Sigmoid colon (tissue), 7 donors: Measurements from ENCODE around the gene LYL1. TPM values are rescaled to one million over a fixed set of nuclear protein-coding genes. Genes with fewer than 3 reads are reported as not detected.
A peak's percentile ranks its signal among the peaks of the same experiment; 100 is the strongest.

Source experiments
- DNase-seq: peaks from one replicate; pipeline ENCODE4 v3.0.0-alpha.2; 2019
- H3K27ac ChIP-seq, 4 donors: fragments of 200-600 bp; sonication (generic); one replicate each; pipeline ENCODE4 v1.5.1; 2016 to 2019; ENCODE audit warnings: mild to moderate bottlenecking in 1 of 4
- H3K27me3 ChIP-seq, 3 donors: fragments of 200-600 bp; sonication (generic); one replicate each; pipeline ENCODE4 v1.5.1; 2019; ENCODE audit warnings: mild to moderate bottlenecking in 1 of 3
- H3K36me3 ChIP-seq, 4 donors: fragments of 200-600 bp; sonication (generic); one replicate each; pipeline ENCODE4 v1.5.1; 2016 to 2019
- H3K4me1 ChIP-seq, 4 donors: fragments of 200-600 bp; sonication (generic); one replicate each; pipeline ENCODE4 v1.5.1; 2017 to 2019
- H3K4me3 ChIP-seq, 4 donors: fragments of 200-600 bp; sonication (generic); one replicate each; pipeline ENCODE4 v1.5.1; 2017 to 2019; ENCODE audit warnings: mild to moderate bottlenecking in 2 of 4, moderate library complexity in 1 of 4
- H3K9me3 ChIP-seq, 4 donors: fragments of 200-600 bp in 3 of 4; sonication (generic) in 3 of 4; one replicate each; pipeline versions ENCODE4 v1.5.1 to v1.6.1; 2013 to 2019
- CTCF ChIP-seq, 4 experiments: fragments of 450-650 bp in 3 of 4; fragments of 200-600 bp in 1 of 4; IDR thresholded peaks; one replicate each; pipeline ENCODE4 v1.5.1; 2016 to 2019; ENCODE audit warnings: antibody characterized with exemption in 4 of 4, mild to moderate bottlenecking in 3 of 4, moderate library complexity in 2 of 4
- EP300 ChIP-seq, 4 donors: sonication (generic); formaldehyde crosslinking; IDR thresholded peaks; one replicate each; pipeline ENCODE4 v1.6.1; 2017; ENCODE audit warnings: antibody characterized with exemption in 4 of 4
- POLR2A ChIP-seq, 2 donors: fragments of 450-650 bp; IDR thresholded peaks; one replicate each; pipeline ENCODE4 v1.6.1; 2016; ENCODE audit warnings: antibody characterized with exemption in 2 of 2, mild to moderate bottlenecking in 2 of 2, moderate library complexity in 2 of 2
- POLR2AphosphoS5 ChIP-seq, 4 donors: sonication (generic); formaldehyde crosslinking; IDR thresholded peaks; one replicate each; pipeline ENCODE4 v1.6.1; 2017; ENCODE audit warnings: antibody characterized with exemption in 4 of 4
- WGBS, 2 donors: extraction: QIAGEN DNeasy Blood & Tissue Kit; methylation state at CpG; one replicate each; pipeline ENCODE4 v1.1.7; 2013; 5-methylcytosine and 5-hydroxymethylcytosine counted together
- intact Hi-C: fragments of 100-400 bp; cut with DNase I; formaldehyde crosslinking; loops from one replicate; pipeline ENCODE4 v1.15.1; 2023
- polyA plus RNA-seq, 3 donors: library from polyadenylated mRNA; stranded (reverse); fragments of 200-250 nt; gene quantifications; one replicate each; pipeline ENCODE4 v1.2.3, GENCODE V29; 2013
- total RNA-seq, 4 donors: library from RNA; depleted of rRNA; stranded (reverse); fragments of >200 nt; gene quantifications; one replicate each; pipeline ENCODE4 v1.1.0, GENCODE V29; 2016
- donor health status: healthy with polysubstance abuse.
- donor health status: Bipolar disorder and iron deficiency.
- donor health status: healthy.

LYL1 gene
- total and polyA plus RNA-seq, 7 donors: 3.0 to 18.4 (median 13.8) TPM

GRCh38 chr19:13093407-13094105 is 9.1 kb downstream of the LYL1 start:
- no peaks in the 10 kb centered on the region for H3K9me3 ChIP-seq
- peak; percentile 95 for DNase-seq
- WGBS, 2 donors: 44 to 47% methylated on average over 12 of the region's 12 CpGs
- intact Hi-C loops: loop anchor here (1.0 to 2.0 kb wide), 4 partner anchors 32 to 115 kb away; no protein-coding TSS in a partner anchor
- peaks cover 0 to 25% (median 5%) of the 10 kb centered on the region in 4 donors for H3K36me3 ChIP-seq
- H3K4me3 ChIP-seq: no peak overlapping the region
- no peaks in the 10 kb centered on the region for H3K27me3 ChIP-seq
- peak overlapping the region; percentile 81 to 95 (median 86) for H3K27ac ChIP-seq
- TF ChIP-seq CTCF (IDR thresholded peaks at IDR 0.05): peak; percentile 89 to 96 (median 94)
- TF ChIP-seq POLR2AphosphoS5 (IDR thresholded peaks at IDR 0.05): peak in 1 of 4 donors; percentile 44
- no peak for TF ChIP-seq POLR2A (IDR thresholded peaks at IDR 0.05)
- no peak for TF ChIP-seq EP300 (IDR thresholded peaks at IDR 0.05)
- peaks cover 0 to 95% (median 84%) of the 10 kb centered on the region in 4 donors for H3K4me1 ChIP-seq

GRCh38 chr19:13092606-13093235 is 9.9 kb downstream of the LYL1 start:
- no peak for DNase-seq
- Histone ChIP-seq H3K27me3 (no peaks in the 10 kb centered on the region), H3K9me3 (no peaks in the 10 kb centered on the region), H3K4me3 (no peak overlapping the region), H3K27ac (peak overlapping the region; percentile 81 to 95 (median 86)), H3K36me3 (peaks cover 0 to 30% (median 10%) of the 10 kb centered on the region in 4 donors), H3K4me1 (peaks cover 0 to 94% (median 77%) of the 10 kb centered on the region in 4 donors)
- intact Hi-C loops: loop anchor here (1.0 to 2.0 kb wide), 3 partner anchors 31 to 110 kb away; no protein-coding TSS in a partner anchor
- 61 to 78% methylated on average over 14 of the region's 14 CpGs for WGBS, 2 donors
- no peak for TF ChIP-seq POLR2A (IDR thresholded peaks at IDR 0.05)
- no peak for TF ChIP-seq POLR2AphosphoS5 (IDR thresholded peaks at IDR 0.05)
- no peak for TF ChIP-seq EP300 (IDR thresholded peaks at IDR 0.05)
- TF ChIP-seq CTCF (IDR thresholded peaks at IDR 0.05): no peak

- Histone ChIP-seq H3K4me3 (no peak overlapping the region), H3K27ac (peak overlapping the region; percentile 81 to 95 (median 86)), H3K27me3 (no peaks in the 10 kb centered on the region), H3K36me3 (peaks cover 0 to 36% (median 11%) of the 10 kb centered on the region in 4 donors), H3K9me3 (no peaks in the 10 kb centered on the region), H3K4me1 (peaks cover 0 to 89% (median 73%) of the 10 kb centered on the region in 4 donors)
- no peak for DNase-seq
- 87 to 94% methylated on average over 2 of the region's 2 CpGs for WGBS, 2 donors
- TF ChIP-seq CTCF (IDR thresholded peaks at IDR 0.05) (no peak), POLR2A (IDR thresholded peaks at IDR 0.05) (no peak), EP300 (IDR thresholded peaks at IDR 0.05) (no peak), POLR2AphosphoS5 (IDR thresholded peaks at IDR 0.05) (no peak)
- intact Hi-C loops: loop anchor here (2.0 kb wide), 2 partner anchors 57 to 109 kb away; no protein-coding TSS in a partner anchor
Observed at GRCh38 chr19:13092158-13092543, 10.5 kb downstream of the LYL1 start.

- H3K4me1 ChIP-seq: peaks cover 0 to 87% (median 71%) of the 10 kb centered on the region in 4 donors
- peak overlapping the region; percentile 81 to 95 (median 86) for H3K27ac ChIP-seq
- WGBS, 2 donors: 67 to 81% methylated on average over 25 of the region's 25 CpGs
- H3K4me3 ChIP-seq: no peak overlapping the region
- TF ChIP-seq POLR2AphosphoS5 (IDR thresholded peaks at IDR 0.05) (peak in 1 of 4 donors; percentile 26), POLR2A (IDR thresholded peaks at IDR 0.05) (no peak)
- DNase-seq: peak; percentile 91
- no peaks in the 10 kb centered on the region for H3K9me3 ChIP-seq
- peaks cover 0 to 42% (median 13%) of the 10 kb centered on the region in 4 donors for H3K36me3 ChIP-seq
- intact Hi-C loops: loop anchor here (2.0 kb wide), 2 partner anchors 57 to 109 kb away; no protein-coding TSS in a partner anchor
- H3K27me3 ChIP-seq: no peaks in the 10 kb centered on the region
Observed at GRCh38 chr19:13091400-13092157, 11.1 kb downstream of the LYL1 start.
